OCI-LY7 (cell line): ENCODE results near the gene PDAP1. TPM values are rescaled to one million over a fixed set of nuclear protein-coding genes. Genes with fewer than 3 reads are reported as not detected.

Experiments used
- BruUV-seq: library from RNA; stranded (reverse); fragments of 400-500 nt; replicated peaks from 2 replicates; lab custom pipeline; 2021; lab: Mats Ljungman, UMichigan
- CTCF ChIA-PET: fragments of 300-600 bp; sonication (Branson Sonifier 250); formaldehyde crosslinking; loops from one replicate; lab custom pipeline; 2022; ENCODE audit warnings: antibody characterized with exemption; ENCODE audit not compliant: unreplicated experiment; lab: Charles Lee
- POLR2A ChIA-PET: fragments of 300-600 bp; sonication (Branson Sonifier 250); formaldehyde crosslinking; loops from one replicate; lab custom pipeline; 2022; ENCODE audit warnings: antibody characterized with exemption; lab: Charles Lee
- DNase-seq: peaks from one replicate; pipeline ENCODE4 v3.0.0-alpha.2; 2015; ENCODE audit warnings: low spot score
- H2AFZ ChIP-seq: fragments of 200-600 bp; sonication (generic), shearing (Covaris generic); 2 replicates; pipeline ENCODE4 v1.6.1; 2014; ENCODE audit warnings: mild to moderate bottlenecking, antibody characterized with exemption, low read length, moderate library complexity
- H3K27ac ChIP-seq: fragments of 200-600 bp; sonication (generic); 2 replicates; pipeline ENCODE4 v1.5.1; 2014; ENCODE audit warnings: mixed run types, low read depth, mild to moderate bottlenecking, moderate library complexity, low read length, inconsistent platforms; ENCODE audit not compliant: poor library complexity, severe bottlenecking
- H3K36me3 ChIP-seq: fragments of 200-600 bp; sonication (generic); 2 replicates; pipeline ENCODE4 v1.6.1; 2014; ENCODE audit warnings: mild to moderate bottlenecking, antibody characterized with exemption, low read length, moderate library complexity, mixed read lengths; ENCODE audit not compliant: insufficient read depth
- H3K4me1 ChIP-seq: fragments of 200-600 bp; sonication (generic); 2 replicates; pipeline ENCODE4 v1.5.1; 2014; ENCODE audit warnings: mild to moderate bottlenecking, low read length; ENCODE audit not compliant: insufficient read depth, poor library complexity, severe bottlenecking
- H3K4me2 ChIP-seq: fragments of 200-600 bp; sonication (generic); 2 replicates; pipeline ENCODE4 v1.6.1; 2014; ENCODE audit warnings: mild to moderate bottlenecking, low read length
- H3K4me3 ChIP-seq: fragments of 200-600 bp; sonication (generic); 2 replicates; pipeline ENCODE4 v1.5.1; 2014; ENCODE audit warnings: mild to moderate bottlenecking, low read depth, low read length; ENCODE audit not compliant: poor library complexity, severe bottlenecking
- H3K79me2 ChIP-seq: fragments of 200-600 bp; sonication (generic); 2 replicates; pipeline ENCODE4 v1.6.1; 2016; ENCODE audit warnings: low read depth, mild to moderate bottlenecking, low read length, moderate library complexity, mixed read lengths; ENCODE audit not compliant: insufficient read depth
- H3K9me2 ChIP-seq: fragments of 200-600 bp; sonication (generic); 2 replicates; pipeline ENCODE4 v1.6.1; 2016; ENCODE audit warnings: mild to moderate bottlenecking, low read length, mixed read lengths; ENCODE audit not compliant: insufficient read depth
- H3K9me3 ChIP-seq: fragments of 200-600 bp; sonication (generic); 2 replicates; pipeline ENCODE4 v1.6.1; 2014; ENCODE audit warnings: mild to moderate bottlenecking, mixed run types, low read length, mixed read lengths
- H4K20me1 ChIP-seq: fragments of 200-600 bp; sonication (generic); 2 replicates; pipeline ENCODE4 v1.6.1; 2014; ENCODE audit warnings: mild to moderate bottlenecking, antibody characterized with exemption, low read length, moderate library complexity, mixed read lengths; ENCODE audit not compliant: insufficient read depth
- EZH2phosphoT487 ChIP-seq: fragments of 200-600 bp; sonication (generic); IDR thresholded peaks from 2 replicates; pipeline ENCODE4 v1.6.1; 2018; ENCODE audit warnings: low read depth, borderline replicate concordance, mild to moderate bottlenecking, mixed run types, antibody characterized with exemption, low read length, moderate library complexity, mixed read lengths
- intact Hi-C: fragments of 100-400 bp; cut with micrococcal nuclease; formaldehyde crosslinking; loops from one replicate; pipeline ENCODE4 v1.10.0; 2022; ENCODE audit not compliant: unreplicated experiment
- total RNA-seq, 2 experiments: library from RNA; depleted of rRNA in 1 of 2; stranded (reverse); fragments of >200 nt in 1 of 2; shearing (Covaris generic) in 1 of 2; gene quantifications; 2 replicates each; pipeline ENCODE4 v1.2.3, GENCODE V29; 2014 to 2022
- TF ChIP-seq, protein P1 (sequence below): fragments of 200-600 bp; sonication (generic); conservative IDR thresholded peaks from 2 replicates; pipeline ENCODE4 v1.5.1; 2014; ENCODE audit warnings: mild to moderate bottlenecking, antibody characterized with exemption, low read length, moderate library complexity, mixed read lengths

PDAP1 gene
- total RNA-seq, 2 experiments from 2014 or later = 33.7 to 135 TPM

GRCh38 chr7:99453105-99453504 is 44.7 kb upstream of the PDAP1 start:
- no TSS peak for BruUV-seq
- no peaks in the 10 kb centered on the region; the same call in 1 of the 2 replicates for H4K20me1 ChIP-seq
- H3K27ac ChIP-seq = no peak overlapping the region
- no peak overlapping the region for H3K4me2 ChIP-seq
- no peak for DNase-seq
- intact Hi-C loops = no loop called here
- CTCF ChIA-PET = no interaction called here
- no peaks in the 10 kb centered on the region for H3K4me1 ChIP-seq
- POLR2A ChIA-PET = no interaction called here
- peaks cover 97% of the 10 kb centered on the region for H3K36me3 ChIP-seq
- H2AFZ ChIP-seq = no peak overlapping the region
- H3K9me2 ChIP-seq = no peaks in the 10 kb centered on the region
- no peak overlapping the region for H3K4me3 ChIP-seq
- no peak for TF ChIP-seq EZH2phosphoT487
- TF ChIP-seq, protein P1, sequence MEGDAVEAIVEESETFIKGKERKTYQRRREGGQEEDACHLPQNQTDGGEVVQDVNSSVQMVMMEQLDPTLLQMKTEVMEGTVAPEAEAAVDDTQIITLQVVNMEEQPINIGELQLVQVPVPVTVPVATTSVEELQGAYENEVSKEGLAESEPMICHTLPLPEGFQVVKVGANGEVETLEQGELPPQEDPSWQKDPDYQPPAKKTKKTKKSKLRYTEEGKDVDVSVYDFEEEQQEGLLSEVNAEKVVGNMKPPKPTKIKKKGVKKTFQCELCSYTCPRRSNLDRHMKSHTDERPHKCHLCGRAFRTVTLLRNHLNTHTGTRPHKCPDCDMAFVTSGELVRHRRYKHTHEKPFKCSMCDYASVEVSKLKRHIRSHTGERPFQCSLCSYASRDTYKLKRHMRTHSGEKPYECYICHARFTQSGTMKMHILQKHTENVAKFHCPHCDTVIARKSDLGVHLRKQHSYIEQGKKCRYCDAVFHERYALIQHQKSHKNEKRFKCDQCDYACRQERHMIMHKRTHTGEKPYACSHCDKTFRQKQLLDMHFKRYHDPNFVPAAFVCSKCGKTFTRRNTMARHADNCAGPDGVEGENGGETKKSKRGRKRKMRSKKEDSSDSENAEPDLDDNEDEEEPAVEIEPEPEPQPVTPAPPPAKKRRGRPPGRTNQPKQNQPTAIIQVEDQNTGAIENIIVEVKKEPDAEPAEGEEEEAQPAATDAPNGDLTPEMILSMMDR = no peak
- no peaks in the 10 kb centered on the region for H3K79me2 ChIP-seq
- H3K9me3 ChIP-seq = no peaks in the 10 kb centered on the region

DNA sequence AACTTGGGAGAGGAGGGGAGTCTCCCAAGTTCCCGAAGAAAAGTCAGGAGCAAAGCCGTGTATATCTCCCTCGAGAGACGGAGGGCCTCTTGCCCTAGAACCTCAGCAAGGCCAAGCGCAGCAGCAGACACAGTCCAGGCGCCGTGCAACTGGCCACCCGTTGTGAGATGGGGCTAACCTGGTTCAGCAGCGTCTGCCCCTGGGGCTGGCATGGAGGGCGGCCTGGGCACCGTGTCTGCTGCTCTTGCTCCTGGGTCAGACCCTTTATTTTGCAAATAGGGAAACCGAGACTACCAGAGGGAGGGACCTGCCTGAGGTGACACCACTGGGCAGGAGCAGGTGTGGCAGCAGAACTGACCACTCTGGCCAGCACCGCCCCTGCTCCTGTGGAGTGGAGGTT is 44.1 kb upstream of the PDAP1 start:
- TF ChIP-seq EZH2phosphoT487 = no peak
- TF ChIP-seq, protein P1 = no peak
- Histone ChIP-seq H3K79me2 (no peaks in the 10 kb centered on the region), H3K9me2 (no peaks in the 10 kb centered on the region), H2AFZ (no peak overlapping the region), H3K9me3 (no peaks in the 10 kb centered on the region), H3K36me3 (peaks cover 97% of the 10 kb centered on the region), H3K27ac (no peak overlapping the region), H3K4me1 (no peaks in the 10 kb centered on the region), H3K4me2 (no peak overlapping the region), H4K20me1 (no peaks in the 10 kb centered on the region; the same call in 1 of the 2 replicates), H3K4me3 (no peak overlapping the region)
- ChIA-PET CTCF (no interaction called here), POLR2A (no interaction called here)
- intact Hi-C loops = no loop called here
- DNase-seq = no peak
- no TSS peak for BruUV-seq

DNA sequence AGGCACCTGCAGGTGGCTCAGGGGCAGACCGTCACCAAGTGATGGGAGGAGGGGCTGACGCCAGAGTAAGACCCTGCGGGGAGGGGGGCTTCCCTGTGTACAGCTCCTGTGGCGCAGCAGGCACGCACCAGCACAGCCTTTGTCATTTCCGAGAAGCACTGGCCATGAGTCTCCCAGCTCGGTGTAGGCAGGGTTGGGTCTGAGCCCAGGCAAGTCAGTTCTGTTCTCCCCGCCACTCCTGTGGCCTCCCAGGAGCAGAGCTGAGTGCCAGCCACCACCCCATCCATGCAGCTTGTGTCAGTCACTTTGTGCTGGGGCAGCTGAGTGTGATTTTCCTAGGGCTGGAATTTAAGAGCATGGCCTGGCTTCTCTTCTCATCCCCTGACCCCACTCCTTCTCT is 43.5 kb upstream of the PDAP1 start:
- Histone ChIP-seq H3K27ac (no peak overlapping the region), H4K20me1 (no peaks in the 10 kb centered on the region; the same call in 1 of the 2 replicates), H3K36me3 (peaks cover 97% of the 10 kb centered on the region), H3K4me1 (no peaks in the 10 kb centered on the region), H3K4me3 (no peak overlapping the region), H2AFZ (no peak overlapping the region), H3K4me2 (no peak overlapping the region), H3K9me3 (no peaks in the 10 kb centered on the region), H3K9me2 (no peaks in the 10 kb centered on the region), H3K79me2 (no peaks in the 10 kb centered on the region)
- ChIA-PET POLR2A (no interaction called here), CTCF (no interaction called here)
- no peak for DNase-seq
- BruUV-seq = no TSS peak
- intact Hi-C loops = no loop called here
- no peak for TF ChIP-seq EZH2phosphoT487
- TF ChIP-seq, protein P1 = no peak
